Neuronal stem cell (in vitro differentiated cells): ENCODE results near the gene PICK1.

Source experiments
- DNase-seq: peaks from one replicate; pipeline ENCODE4 v3.0.0-alpha.2; 2013; ENCODE audit warnings: low spot score
- H2AFZ ChIP-seq: one replicate; pipeline ENCODE4 v1.6.1; 2013; ENCODE audit warnings: mild to moderate bottlenecking, low read length, inconsistent platforms
- H2AK5ac ChIP-seq: 2 replicates; pipeline ENCODE4 v1.6.1; 2013; ENCODE audit warnings: low read depth, mild to moderate bottlenecking, inconsistent platforms, low read length, moderate library complexity, mixed read lengths
- H2BK120ac ChIP-seq: 2 replicates; pipeline ENCODE4 v1.6.1; 2013; ENCODE audit warnings: low read depth, mild to moderate bottlenecking, inconsistent platforms, low read length, moderate library complexity, mixed read lengths
- H2BK12ac ChIP-seq: one replicate; pipeline ENCODE4 v1.6.1; 2013; ENCODE audit warnings: low read length, inconsistent platforms
- H2BK15ac ChIP-seq: 2 replicates; pipeline ENCODE4 v1.6.1; 2013; ENCODE audit warnings: mild to moderate bottlenecking, low read length, inconsistent platforms, mixed read lengths
- H2BK5ac ChIP-seq: one replicate; pipeline ENCODE4 v1.6.1; 2013; ENCODE audit warnings: inconsistent platforms, mild to moderate bottlenecking, low read length, moderate library complexity
- H3K14ac ChIP-seq: one replicate; pipeline ENCODE4 v1.6.1; 2013; ENCODE audit warnings: low read length, inconsistent platforms
- H3K18ac ChIP-seq: 2 replicates; pipeline ENCODE4 v1.6.1; 2013; ENCODE audit warnings: low read length, inconsistent platforms
- H3K23ac ChIP-seq: 2 replicates; pipeline ENCODE4 v1.6.1; 2013; ENCODE audit warnings: low read depth, mild to moderate bottlenecking, mixed read lengths, low read length, inconsistent platforms; ENCODE audit not compliant: poor library complexity
- H3K27ac ChIP-seq: replicated peaks from 3 replicates; pipeline ENCODE4 v1.5.1; 2013; ENCODE audit warnings: low read length, inconsistent platforms
- H3K27me3 ChIP-seq, 3 experiments: 2 replicates each; pipeline ENCODE4 v1.6.1; 2013; ENCODE audit warnings: low read length in 3 of 3, mild to moderate bottlenecking in 2 of 3, inconsistent platforms in 1 of 3, low read depth in 1 of 3, mixed read lengths in 1 of 3, moderate library complexity in 1 of 3; ENCODE audit not compliant: control insufficient read depth in 3 of 3, insufficient read depth in 3 of 3
- H3K36me3 ChIP-seq, 2 donors: replicated peaks in 1 of 2; 2 replicates each; pipeline ENCODE4 v1.6.1; 2013; ENCODE audit warnings: low read length in 2 of 2; ENCODE audit not compliant: control insufficient read depth in 2 of 2, insufficient read depth in 2 of 2
- H3K4ac ChIP-seq: 2 replicates; pipeline ENCODE4 v1.6.1; 2013; ENCODE audit warnings: inconsistent platforms, mild to moderate bottlenecking, low read length, moderate library complexity
- H3K4me1 ChIP-seq, 2 donors: 1 replicate in 1 of 2; 2 replicates in 1 of 2; pipeline ENCODE4 v1.6.1; 2013; ENCODE audit warnings: low read length in 2 of 2, low read depth in 1 of 2; ENCODE audit not compliant: control insufficient read depth in 2 of 2, insufficient read depth in 1 of 2
- H3K4me2 ChIP-seq: one replicate; pipeline ENCODE4 v1.6.1; 2013; ENCODE audit warnings: mild to moderate bottlenecking, low read length, inconsistent platforms; ENCODE audit not compliant: insufficient read depth, poor library complexity, severe bottlenecking
- H3K4me3 ChIP-seq, 2 donors: 2 replicates each; pipeline ENCODE4 v1.5.1; 2013; ENCODE audit warnings: low read length in 2 of 2, mild to moderate bottlenecking in 2 of 2, inconsistent platforms in 1 of 2, moderate library complexity in 1 of 2
- H3K79me1 ChIP-seq: one replicate; pipeline ENCODE4 v1.6.1; 2013; ENCODE audit warnings: low read depth, mild to moderate bottlenecking, inconsistent platforms, low read length, moderate library complexity
- H3K9ac ChIP-seq: one replicate; pipeline ENCODE4 v1.6.1; 2013; ENCODE audit warnings: mild to moderate bottlenecking, low read depth, low read length, inconsistent platforms; ENCODE audit not compliant: poor library complexity
- H3K9me3 ChIP-seq, 2 donors: replicated peaks in 1 of 2; 2 replicates each; pipeline versions ENCODE3 to v1.6.1; 2013; ENCODE audit warnings: low read length in 2 of 2, mild to moderate bottlenecking in 2 of 2, inconsistent platforms in 1 of 2, low read depth in 1 of 2, mixed read lengths in 1 of 2, moderate library complexity in 1 of 2; ENCODE audit not compliant: control insufficient read depth in 2 of 2, insufficient read depth in 1 of 2
- H4K8ac ChIP-seq: one replicate; pipeline ENCODE4 v1.6.1; 2013; ENCODE audit warnings: low read depth, mild to moderate bottlenecking, inconsistent platforms, low read length, moderate library complexity
- H4K91ac ChIP-seq: one replicate; pipeline ENCODE4 v1.6.1; 2013; ENCODE audit warnings: low read length, low read depth, mild to moderate bottlenecking, inconsistent platforms; ENCODE audit not compliant: poor library complexity
- WGBS, 2 donors: extraction: QIAGEN DNeasy Blood & Tissue Kit; methylation state at CpG; one replicate each; pipeline ENCODE4 v1.1.7; 2013; ENCODE audit warnings: missing lambda C conversion rate in 2 of 2, mixed read lengths in 1 of 2; ENCODE audit not compliant: insufficient read length in 2 of 2, insufficient replicate concordance in 1 of 2; ENCODE audit errors: extremely low coverage in 2 of 2; 5-methylcytosine and 5-hydroxymethylcytosine counted together

Gene PICK1

GRCh38 chr22:38043151-38044039, 13.8 kb upstream of the PICK1 start:
- Histone ChIP-seq H3K18ac (peak overlapping the region; percentile 81), H2AK5ac (peak overlapping the region; percentile 56), H3K9me3 (no peaks in the 10 kb centered on the region), H2BK120ac (no peak overlapping the region), H3K27me3 (no peaks in the 10 kb centered on the region), H4K91ac (no peak overlapping the region), H3K36me3 (no peaks in the 10 kb centered on the region), H3K27ac (no peak overlapping the region), H3K4me1 (peaks cover 4 to 8% of the 10 kb centered on the region in 2 donors), H3K4me2 (no peak overlapping the region), H3K14ac (no peak overlapping the region), H3K79me1 (no peaks in the 10 kb centered on the region), H3K23ac (no peak overlapping the region), H4K8ac (no peak overlapping the region), H3K4me3 (no peak overlapping the region), H3K9ac (no peak overlapping the region), H2BK5ac (peak overlapping the region; percentile 56), H2BK12ac (peak overlapping the region; percentile 18), H2AFZ (no peak overlapping the region), H2BK15ac (peak overlapping the region; percentile 30), H3K4ac (no peak overlapping the region)
- no CpG with 5 or more reads among the region's 16 CpGs for WGBS, 2 donors
- no peak for DNase-seq

GRCh38 chr22:38046070-38046748, 11.0 kb upstream of the PICK1 start:
- Histone ChIP-seq H3K36me3 (no peaks in the 10 kb centered on the region), H3K4me3 (peak overlapping the region in 1 of 2 donors; percentile 22), H2BK15ac (peak overlapping the region; percentile 91), H3K14ac (no peak overlapping the region), H3K27me3 (peaks cover 0 to 7% (median 0%) of the 10 kb centered on the region in 3 experiments), H2BK5ac (no peak overlapping the region), H3K4ac (no peak overlapping the region), H2BK120ac (peak overlapping the region; percentile 54), H3K4me1 (peaks cover 4 to 12% of the 10 kb centered on the region in 2 donors), H3K23ac (peak overlapping the region; percentile 76), H2AFZ (peak overlapping the region; percentile 92), H4K91ac (peak overlapping the region; percentile 24), H3K27ac (peak overlapping the region; percentile 64), H4K8ac (no peak overlapping the region), H3K4me2 (no peak overlapping the region), H2AK5ac (peak overlapping the region; percentile 20), H3K18ac (peak overlapping the region; percentile 92), H3K9me3 (no peaks in the 10 kb centered on the region), H3K9ac (no peak overlapping the region), H2BK12ac (peak overlapping the region; percentile 82), H3K79me1 (no peaks in the 10 kb centered on the region)
- no CpG with 5 or more reads among the region's 14 CpGs for WGBS, 2 donors
- peak; percentile 54 for DNase-seq

- H3K9ac ChIP-seq: no peak overlapping the region
- H3K4me2 ChIP-seq: no peak overlapping the region
- H4K91ac ChIP-seq: no peak overlapping the region
- no peak for DNase-seq
- H3K27me3 ChIP-seq: peaks cover 0 to 13% (median 0%) of the 10 kb centered on the region in 3 experiments
- peak overlapping the region; percentile 57 for H3K23ac ChIP-seq
- no CpG with 5 or more reads among the region's 20 CpGs for WGBS, 2 donors
- peak overlapping the region; percentile 80 for H3K18ac ChIP-seq
- no peak overlapping the region for H2BK5ac ChIP-seq
- H3K9me3 ChIP-seq: no peaks in the 10 kb centered on the region
- peak overlapping the region; percentile 30 for H2BK12ac ChIP-seq
- H3K14ac ChIP-seq: no peak overlapping the region
- H2AK5ac ChIP-seq: peak overlapping the region; percentile 93
- H2BK15ac ChIP-seq: peak overlapping the region; percentile 60
- no peak overlapping the region for H4K8ac ChIP-seq
- H3K4me1 ChIP-seq: peaks cover 4 to 14% of the 10 kb centered on the region in 2 donors
- H3K36me3 ChIP-seq: no peaks in the 10 kb centered on the region
- H3K4me3 ChIP-seq: peak overlapping the region in 1 of 2 donors; percentile 55
- no peak overlapping the region for H3K27ac ChIP-seq
- H3K79me1 ChIP-seq: no peaks in the 10 kb centered on the region
- no peak overlapping the region for H3K4ac ChIP-seq
- H2AFZ ChIP-seq: no peak overlapping the region
- peak overlapping the region; percentile 64 for H2BK120ac ChIP-seq
These were observed 7.2 kb upstream of the PICK1 start for GRCh38 chr22:38049812-38050619.
